Body of pancreas (tissue), 4 donors: ENCODE measurements around the gene SAPCD2. TPM values are rescaled to one million over a fixed set of nuclear protein-coding genes. Genes with fewer than 3 reads are reported as not detected.

Experiments
- ATAC-seq: fragments of 150-250 bp; one replicate; pipeline ENCODE4 v1.9.1; 2016
- DNase-seq, 4 donors: peaks; one replicate each; pipeline ENCODE4 v3.0.0-alpha.2; 2019
- H3K27ac ChIP-seq, 4 donors: fragments of 200-600 bp; sonication (generic); 1 replicate in 3 of 4; 2 replicates in 1 of 4; pipeline versions ENCODE4 v1.5.1 to v1.6.1; 2016 to 2019; ENCODE audit warnings: mild to moderate bottlenecking in 1 of 4, mixed read lengths in 1 of 4, moderate library complexity in 1 of 4
- H3K27me3 ChIP-seq, 2 donors: fragments of 200-600 bp; sonication (generic); one replicate each; pipeline ENCODE4 v1.6.0; 2016; ENCODE audit warnings: mild to moderate bottlenecking in 1 of 2
- H3K36me3 ChIP-seq, 2 donors: fragments of 200-600 bp; sonication (generic); replicated peaks in 1 of 2; 2 replicates each; pipeline ENCODE4 v1.5.1; 2016; ENCODE audit warnings: low read depth in 2 of 2; ENCODE audit not compliant: insufficient read depth in 1 of 2
- H3K4me1 ChIP-seq: fragments of 200-600 bp; sonication (generic); one replicate; pipeline ENCODE4 v1.6.0; 2016
- H3K4me3 ChIP-seq, 2 donors: fragments of 200-600 bp; sonication (generic); 1 replicate in 1 of 2; 2 replicates in 1 of 2; pipeline ENCODE4 v1.5.1; 2016 to 2019
- H3K9me3 ChIP-seq, 3 donors: fragments of 200-600 bp; sonication (generic); 1 replicate in 2 of 3; 2 replicates in 1 of 3; pipeline ENCODE4 v1.5.1; 2016
- CTCF ChIP-seq, 7 experiments: fragments of 450-650 bp in 4 of 7; fragments of 200-600 bp in 3 of 7; sonication (generic) in 3 of 7; IDR thresholded peaks; one replicate each; pipeline ENCODE4 v1.5.1; 2016 to 2019; ENCODE audit warnings: antibody characterized with exemption in 7 of 7
- POLR2A ChIP-seq, 3 donors: fragments of 450-650 bp; IDR thresholded peaks; one replicate each; pipeline ENCODE4 v1.6.1; 2016; ENCODE audit warnings: antibody characterized with exemption in 3 of 3, mild to moderate bottlenecking in 2 of 3
- WGBS, 2 donors: methylation state at CpG; one replicate each; pipeline ENCODE4 v1.1.5; 2017; 5-methylcytosine and 5-hydroxymethylcytosine counted together
- intact Hi-C: fragments of 100-400 bp; cut with DNase I; formaldehyde crosslinking; loops from one replicate; pipeline ENCODE4 v1.15.1; 2023
- total RNA-seq, 2 donors: library from RNA; depleted of rRNA; stranded (reverse); fragments of >200 nt; gene quantifications; one replicate each; pipeline ENCODE4 v1.1.0, GENCODE V29; 2016

Gene SAPCD2
- total RNA-seq, 2 donors from 2014 or later = 0.66 to 0.78 TPM

- no peaks in the 10 kb centered on the region for H3K9me3 ChIP-seq
- intact Hi-C loops = no loop called here
- H3K4me3 ChIP-seq = peak overlapping the region in 1 of 2 donors; percentile 17
- no peaks in the 10 kb centered on the region for H3K36me3 ChIP-seq
- WGBS, 2 donors = 3% methylated on average over 89 of the region's 96 CpGs; no CpG with 5 or more reads in 1 of the 2 donors
- DNase-seq = peak in 1 of 4 donors; percentile 50
- H3K27me3 ChIP-seq = no peaks in the 10 kb centered on the region
- TF ChIP-seq POLR2A (IDR thresholded peaks at IDR 0.05) = no peak
- TF ChIP-seq CTCF (IDR thresholded peaks at IDR 0.05) = no peak
- H3K27ac ChIP-seq = peak overlapping the region in 3 of 4 donors; percentile 15 to 77 (median 54)
- H3K4me1 ChIP-seq = peaks cover 38% of the 10 kb centered on the region
- peak; percentile 15 for ATAC-seq
Measured at GRCh38 chr9:137045294-137046087, 24.9 kb downstream of the SAPCD2 start.

- peak; percentile 62 to 87 (median 84) for DNase-seq
- 16% methylated on average over 18 of the region's 18 CpGs; no CpG with 5 or more reads in 1 of the 2 donors for WGBS, 2 donors
- no peak overlapping the region for H3K4me3 ChIP-seq
- peak overlapping the region; percentile 25 to 77 (median 50) for H3K27ac ChIP-seq
- peaks cover 36% of the 10 kb centered on the region for H3K4me1 ChIP-seq
- TF ChIP-seq CTCF (IDR thresholded peaks at IDR 0.05) (no peak), POLR2A (IDR thresholded peaks at IDR 0.05) (peak; percentile 18 to 44 (median 35))
- no peaks in the 10 kb centered on the region for H3K9me3 ChIP-seq
- H3K36me3 ChIP-seq = no peaks in the 10 kb centered on the region
- ATAC-seq = peak; percentile 58
- intact Hi-C loops = no loop called here
- no peaks in the 10 kb centered on the region for H3K27me3 ChIP-seq
Measured at GRCh38 chr9:137044502-137045177, 25.7 kb downstream of the SAPCD2 start.

GRCh38 chr9:137044037-137044436 lies 26.3 kb downstream of the SAPCD2 start:
- DNase-seq (peak in 1 of 4 donors; percentile 56), ATAC-seq (no peak)
- intact Hi-C loops = no loop called here
- no peaks in the 10 kb centered on the region for H3K36me3 ChIP-seq
- 20% methylated on average over 12 of the region's 12 CpGs; no CpG with 5 or more reads in 1 of the 2 donors for WGBS, 2 donors
- no peak overlapping the region for H3K4me3 ChIP-seq
- H3K27me3 ChIP-seq = no peaks in the 10 kb centered on the region
- peaks cover 34% of the 10 kb centered on the region for H3K4me1 ChIP-seq
- no peaks in the 10 kb centered on the region for H3K9me3 ChIP-seq
- TF ChIP-seq CTCF (IDR thresholded peaks at IDR 0.05) (no peak), POLR2A (IDR thresholded peaks at IDR 0.05) (no peak)
- H3K27ac ChIP-seq = peak overlapping the region; percentile 25 to 77 (median 50)

GRCh38 chr9:137042751-137043727 lies 27.3 kb downstream of the SAPCD2 start:
- peaks cover 34% of the 10 kb centered on the region for H3K4me1 ChIP-seq
- TF ChIP-seq POLR2A (IDR thresholded peaks at IDR 0.05) = no peak
- no peak for TF ChIP-seq CTCF (IDR thresholded peaks at IDR 0.05)
- no peak for DNase-seq
- H3K9me3 ChIP-seq = no peaks in the 10 kb centered on the region
- H3K36me3 ChIP-seq = no peaks in the 10 kb centered on the region
- no peak for ATAC-seq
- intact Hi-C loops = no loop called here
- H3K27ac ChIP-seq = peak overlapping the region in 3 of 4 donors; percentile 25 to 77 (median 51)
- H3K27me3 ChIP-seq = no peaks in the 10 kb centered on the region
- H3K4me3 ChIP-seq = no peak overlapping the region
- 76 to 93% methylated on average over 8 to 34 of the region's 36 CpGs for WGBS, 2 donors
